GM21717 (cell line): ENCODE measurements around the gene CCL4.

ENCODE experiments used
- ATAC-seq: cut with Tn5 transposase; IDR thresholded peaks from one replicate; pipeline ENCODE4 v1.9.1; 2021; ENCODE audit warnings: mild to moderate bottlenecking, moderate library complexity; ENCODE audit not compliant: unreplicated experiment

Gene CCL4

GRCh38 chr17:36142235-36142634 is 38.6 kb downstream of the CCL4 start:
- ATAC-seq: no peak

- ATAC-seq: no peak
Measured at GRCh38 chr17:36142806-36143205, 39.2 kb downstream of the CCL4 start.

GRCh38 chr17:36144014-36144413 is 40.4 kb downstream of the CCL4 start:
- ATAC-seq: no peak

GRCh38 chr17:36144981-36145729 is 41.5 kb downstream of the CCL4 start:
- ATAC-seq: no peak

DNA sequence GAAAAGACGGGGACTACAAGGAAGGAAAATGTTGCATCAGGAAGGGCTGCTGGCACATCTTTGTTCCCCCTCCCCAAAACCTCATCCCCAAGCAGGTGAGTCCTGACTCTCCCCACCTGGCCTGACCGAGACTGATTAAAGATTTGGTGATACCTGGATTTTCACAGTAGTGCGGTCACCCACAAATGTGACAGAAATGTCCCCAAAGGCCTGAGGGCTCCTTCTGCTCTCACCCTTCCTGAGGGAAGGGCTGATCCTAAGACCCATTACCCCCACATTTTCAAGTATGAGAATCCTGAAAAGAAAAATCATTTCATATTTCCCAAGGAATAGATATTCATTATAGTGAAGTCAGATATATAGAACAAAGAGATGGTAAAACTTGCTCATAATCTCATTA is 44.0 kb downstream of the CCL4 start:
- no peak for ATAC-seq

DNA sequence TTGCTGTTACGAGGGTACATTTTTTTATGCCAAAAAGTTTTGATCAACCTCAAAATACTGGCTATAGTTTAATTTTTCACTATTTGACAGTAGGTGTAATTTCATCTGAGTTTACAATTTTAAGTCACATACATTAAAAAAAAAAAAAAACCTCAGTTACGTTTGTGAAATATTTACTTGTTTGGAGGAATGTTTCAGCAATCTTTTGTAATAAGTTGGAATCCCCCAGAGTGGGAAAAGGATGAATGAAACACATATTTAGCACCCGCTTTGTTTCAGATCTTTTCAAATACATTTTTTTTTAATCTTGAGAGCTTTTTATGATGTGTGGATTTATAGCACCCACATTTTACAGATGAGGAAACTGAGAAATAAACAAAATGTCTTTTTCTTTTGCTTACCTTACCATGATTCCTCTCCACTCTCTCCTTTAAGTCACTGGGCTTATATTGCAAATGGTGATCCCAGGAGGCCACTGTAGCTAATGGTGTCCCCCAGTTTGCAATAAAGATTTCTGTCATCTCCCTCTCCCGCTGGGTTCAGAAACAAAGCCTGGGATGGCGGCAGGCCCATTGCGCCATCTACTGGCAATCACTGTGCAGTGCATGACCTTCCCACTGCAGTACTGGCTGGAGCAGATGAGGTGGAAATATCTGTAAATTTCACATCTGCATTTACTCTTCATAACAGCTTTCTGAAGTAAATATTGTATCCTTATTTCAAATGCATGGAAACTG is 45.1 kb downstream of the CCL4 start:
- ATAC-seq: peak; percentile 51

- ATAC-seq: no peak
Measured at GRCh38 chr17:36149296-36149820, 45.7 kb downstream of the CCL4 start.

DNA sequence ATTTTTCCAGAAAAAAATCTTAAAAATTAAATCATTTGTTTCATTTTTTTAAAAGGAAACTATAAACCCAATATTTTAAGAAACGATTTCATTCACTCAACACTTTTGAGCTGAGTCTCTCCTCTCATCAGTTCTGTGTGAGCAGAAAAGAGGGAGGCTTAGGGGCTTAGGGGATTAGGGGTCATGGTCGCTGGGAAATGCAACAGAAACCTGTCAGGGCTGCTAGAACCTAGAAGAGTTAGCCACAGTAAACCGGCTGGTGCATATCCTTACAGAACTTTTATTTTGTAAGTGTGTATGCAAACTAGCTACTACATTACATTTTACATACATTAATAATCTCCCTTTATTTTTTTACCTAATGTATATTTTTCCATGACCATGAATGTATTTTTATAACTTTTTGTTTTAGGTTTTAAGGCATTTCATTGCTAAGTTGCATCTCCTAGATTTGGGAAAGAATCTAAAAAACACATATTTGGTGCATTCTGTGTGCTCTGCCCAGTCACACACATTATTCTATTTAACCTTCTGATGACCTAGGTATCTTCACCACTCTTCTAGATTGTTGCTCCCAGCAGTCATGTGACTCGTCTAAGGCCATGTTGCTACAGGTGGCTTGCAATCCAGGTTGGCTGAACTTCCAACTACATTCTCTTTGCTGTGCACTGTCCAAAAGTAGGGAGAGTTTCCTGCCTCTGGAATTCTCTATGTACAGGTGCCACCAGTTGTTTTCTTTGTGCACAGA is 48.4 kb downstream of the CCL4 start:
- no peak for ATAC-seq

GRCh38 chr17:36152639-36153120 is 49.1 kb downstream of the CCL4 start:
- no peak for ATAC-seq

GRCh38 chr17:36153895-36154610 is 50.4 kb downstream of the CCL4 start:
- no peak for ATAC-seq
